Ascending aorta (tissue), 2 donors: ENCODE measurements around the gene JPH3. TPM values are rescaled to one million over a fixed set of nuclear protein-coding genes. Genes with fewer than 3 reads are reported as not detected.

ENCODE experiments used
- DNase-seq, 2 donors: peaks; one replicate each; pipeline ENCODE4 v3.0.0-alpha.2; 2019; ENCODE audit warnings: low spot score in 2 of 2
- H3K27ac ChIP-seq, 2 donors: fragments of 200-600 bp; sonication (generic); one replicate each; pipeline ENCODE4 v1.5.1; 2016 to 2017; ENCODE audit warnings: mild to moderate bottlenecking in 1 of 2
- H3K27me3 ChIP-seq: fragments of 200-600 bp; sonication (generic); one replicate; pipeline ENCODE4 v1.5.1; 2017
- H3K36me3 ChIP-seq, 2 donors: fragments of 200-600 bp; sonication (generic); one replicate each; pipeline ENCODE4 v1.5.1; 2016
- H3K4me1 ChIP-seq, 2 donors: fragments of 200-600 bp; sonication (generic); one replicate each; pipeline ENCODE4 v1.5.1; 2016 to 2017; ENCODE audit warnings: mild to moderate bottlenecking in 1 of 2
- H3K4me3 ChIP-seq, 2 donors: fragments of 200-600 bp; sonication (generic); one replicate each; pipeline ENCODE4 v1.5.1; 2016 to 2017; ENCODE audit warnings: mild to moderate bottlenecking in 1 of 2
- H3K9me3 ChIP-seq, 2 donors: fragments of 200-600 bp; sonication (generic); one replicate each; pipeline ENCODE4 v1.5.1; 2016
- CTCF ChIP-seq, 3 experiments: fragments of 200-600 bp in 2 of 3; fragments of 450-650 bp in 1 of 3; sonication (generic) in 2 of 3; IDR thresholded peaks; one replicate each; pipeline ENCODE4 v1.5.1; 2016 to 2019; ENCODE audit warnings: antibody characterized with exemption in 3 of 3, mild to moderate bottlenecking in 1 of 3, moderate library complexity in 1 of 3
- intact Hi-C: fragments of 100-400 bp; cut with DNase I; formaldehyde crosslinking; loops from one replicate; pipeline ENCODE4 v1.15.1; 2023
- total RNA-seq: library from RNA; depleted of rRNA; stranded (reverse); fragments of >200 nt; gene quantifications from one replicate; pipeline ENCODE4 v1.1.0, GENCODE V29; 2016

JPH3 gene
- total RNA-seq, 1 donor from 2014 or later = not detected

- Histone ChIP-seq H3K4me1 (peaks cover 0 to 4% of the 10 kb centered on the region in 2 donors), H3K9me3 (no peaks in the 10 kb centered on the region), H3K36me3 (no peaks in the 10 kb centered on the region), H3K4me3 (no peak overlapping the region), H3K27ac (no peak overlapping the region), H3K27me3 (peaks cover 7% of the 10 kb centered on the region)
- DNase-seq = no peak
- TF ChIP-seq CTCF (IDR thresholded peaks at IDR 0.05) = no peak
- intact Hi-C loops = no loop called here
These were observed 3.9 kb upstream of the JPH3 start for GRCh38 chr16:87598431-87598830.

GRCh38 chr16:87600246-87600645 lies 2.1 kb upstream of the JPH3 start:
- no peak overlapping the region for H3K4me3 ChIP-seq
- TF ChIP-seq CTCF (IDR thresholded peaks at IDR 0.05) = no peak
- intact Hi-C loops = no loop called here
- no peak overlapping the region for H3K27ac ChIP-seq
- DNase-seq = no peak
- H3K27me3 ChIP-seq = peaks cover 21% of the 10 kb centered on the region
- no peaks in the 10 kb centered on the region for H3K9me3 ChIP-seq
- H3K4me1 ChIP-seq = peaks cover 0 to 4% of the 10 kb centered on the region in 2 donors
- no peaks in the 10 kb centered on the region for H3K36me3 ChIP-seq

- Histone ChIP-seq H3K27me3 (peaks cover 22% of the 10 kb centered on the region), H3K27ac (no peak overlapping the region), H3K9me3 (no peaks in the 10 kb centered on the region), H3K36me3 (no peaks in the 10 kb centered on the region), H3K4me3 (no peak overlapping the region), H3K4me1 (peaks cover 0 to 4% of the 10 kb centered on the region in 2 donors)
- intact Hi-C loops = no loop called here
- no peak for DNase-seq
- TF ChIP-seq CTCF (IDR thresholded peaks at IDR 0.05) = no peak
These were observed 817 bp upstream of the JPH3 start for GRCh38 chr16:87601401-87601981.

GRCh38 chr16:87602821-87603683 lies 744 bp downstream of the JPH3 start:
- H3K36me3 ChIP-seq = no peaks in the 10 kb centered on the region
- peaks cover 22% of the 10 kb centered on the region for H3K27me3 ChIP-seq
- peak overlapping the region; percentile 33 to 54 for H3K4me3 ChIP-seq
- no peak for DNase-seq
- H3K9me3 ChIP-seq = no peaks in the 10 kb centered on the region
- intact Hi-C loops = no loop called here
- no peak for TF ChIP-seq CTCF (IDR thresholded peaks at IDR 0.05)
- peaks cover 0 to 4% of the 10 kb centered on the region in 2 donors for H3K4me1 ChIP-seq
- H3K27ac ChIP-seq = no peak overlapping the region

GRCh38 chr16:87603684-87604633 lies 1.7 kb downstream of the JPH3 start:
- Histone ChIP-seq H3K4me3 (no peak overlapping the region), H3K36me3 (no peaks in the 10 kb centered on the region), H3K27me3 (peaks cover 22% of the 10 kb centered on the region), H3K27ac (no peak overlapping the region), H3K4me1 (peaks cover 0 to 4% of the 10 kb centered on the region in 2 donors), H3K9me3 (no peaks in the 10 kb centered on the region)
- intact Hi-C loops = no loop called here
- DNase-seq = no peak
- TF ChIP-seq CTCF (IDR thresholded peaks at IDR 0.05) = no peak
